Gastrocnemius medialis (tissue), 4 donors: ENCODE measurements around the gene SMARCD1. TPM values are rescaled to one million over a fixed set of nuclear protein-coding genes. Genes with fewer than 3 reads are reported as not detected.

Experiments used
- ATAC-seq, 2 donors: fragments of 150-250 bp; one replicate each; pipeline ENCODE4 v1.9.1; 2016
- DNase-seq, 2 donors: peaks; one replicate each; pipeline ENCODE4 v3.0.0-alpha.2; 2019
- H3K27ac ChIP-seq, 4 donors: fragments of 200-600 bp; sonication (generic); 1 replicate in 1 of 4; 2 replicates in 3 of 4; pipeline ENCODE4 v1.5.1; 2016 to 2018; ENCODE audit warnings: mild to moderate bottlenecking in 2 of 4, moderate library complexity in 1 of 4
- H3K27me3 ChIP-seq, 3 donors: fragments of 200-600 bp; sonication (generic) in 2 of 3; 1 replicate in 1 of 3; 2 replicates in 2 of 3; pipeline versions ENCODE4 v1.5.1 to v1.6.0; 2016 to 2019; ENCODE audit warnings: mild to moderate bottlenecking in 1 of 3, moderate library complexity in 1 of 3
- H3K36me3 ChIP-seq, 2 donors: fragments of 200-600 bp; sonication (generic) in 1 of 2; one replicate each; pipeline ENCODE4 v1.5.1; 2017 to 2018
- H3K4me1 ChIP-seq, 2 donors: fragments of 200-600 bp; sonication (generic) in 1 of 2; one replicate each; pipeline ENCODE4 v1.5.1; 2016 to 2017; ENCODE audit warnings: mild to moderate bottlenecking in 2 of 2
- H3K4me3 ChIP-seq, 4 donors: fragments of 200-600 bp; sonication (generic) in 3 of 4; 1 replicate in 1 of 4; 2 replicates in 3 of 4; pipeline ENCODE4 v1.5.1; 2016 to 2019; ENCODE audit warnings: mild to moderate bottlenecking in 2 of 4
- H3K9me3 ChIP-seq, 3 donors: fragments of 200-600 bp; sonication (generic) in 2 of 3; 1 replicate in 1 of 3; 2 replicates in 2 of 3; pipeline ENCODE4 v1.5.1; 2016 to 2019
- POLR2A ChIP-seq, 2 donors: fragments of 450-650 bp; IDR thresholded peaks; one replicate each; pipeline ENCODE4 v1.6.1; 2017; ENCODE audit warnings: antibody characterized with exemption in 2 of 2, mild to moderate bottlenecking in 2 of 2, moderate library complexity in 2 of 2
- in situ Hi-C, 4 donors: fragments of 200-750 bp; cut with MboI; loops; one replicate each; pipeline versions ENCODE4 v1.15.0 to v1.8.0; 2017; ENCODE audit warnings: low sequenced_read_pairs in 4 of 4
- intact Hi-C: fragments of 100-400 bp; cut with DNase I; formaldehyde crosslinking; loops from one replicate; pipeline ENCODE4 v1.15.1; 2023; ENCODE audit warnings: low total_unique reads
- total RNA-seq, 4 donors: library from RNA; depleted of rRNA; stranded (reverse); fragments of >200 nt; gene quantifications; one replicate each; pipeline versions ENCODE4 v1.1.0 to v1.2.3, GENCODE V29; 2016
- TF ChIP-seq, protein P1 (sequence below), 5 experiments: fragments of 450-650 bp in 3 of 5; fragments of 200-600 bp in 2 of 5; sonication (generic) in 2 of 5; IDR thresholded peaks in 4 of 5; conservative IDR thresholded peaks in 1 of 5; 1 replicate in 4 of 5; 2 replicates in 1 of 5; pipeline ENCODE4 v1.5.1; 2016 to 2019; ENCODE audit warnings: antibody characterized with exemption in 5 of 5, mild to moderate bottlenecking in 3 of 5, moderate library complexity in 3 of 5

SMARCD1 gene
- total RNA-seq, 4 donors from 2014 or later = 16.9 to 27.3 (median 20.1) TPM

DNA sequence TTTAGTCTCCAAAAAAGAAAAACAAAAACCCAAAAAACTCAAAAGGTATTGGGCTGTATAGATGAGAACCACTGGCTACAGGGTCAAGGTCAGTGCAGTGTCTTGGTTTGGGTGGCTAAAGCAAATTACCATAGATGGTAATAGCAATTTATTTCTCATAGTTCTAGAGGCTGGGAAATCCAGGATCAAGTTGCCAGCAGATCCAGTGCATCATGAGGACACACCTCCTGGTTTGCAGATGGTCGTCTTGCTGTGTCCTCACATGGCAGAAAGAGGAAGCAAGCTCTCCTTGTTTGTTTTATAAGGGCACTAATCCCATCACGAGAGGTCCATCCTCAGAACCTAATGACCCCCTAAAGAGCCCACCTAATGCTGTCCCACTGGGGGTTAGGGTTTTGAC is 38.1 kb downstream of the SMARCD1 start:
- H3K9me3 ChIP-seq = no peaks in the 10 kb centered on the region
- H3K27me3 ChIP-seq = no peaks in the 10 kb centered on the region
- no peak overlapping the region for H3K4me3 ChIP-seq
- in situ Hi-C loops (no loop called here), intact Hi-C loops (no loop called here)
- TF ChIP-seq, protein P1, sequence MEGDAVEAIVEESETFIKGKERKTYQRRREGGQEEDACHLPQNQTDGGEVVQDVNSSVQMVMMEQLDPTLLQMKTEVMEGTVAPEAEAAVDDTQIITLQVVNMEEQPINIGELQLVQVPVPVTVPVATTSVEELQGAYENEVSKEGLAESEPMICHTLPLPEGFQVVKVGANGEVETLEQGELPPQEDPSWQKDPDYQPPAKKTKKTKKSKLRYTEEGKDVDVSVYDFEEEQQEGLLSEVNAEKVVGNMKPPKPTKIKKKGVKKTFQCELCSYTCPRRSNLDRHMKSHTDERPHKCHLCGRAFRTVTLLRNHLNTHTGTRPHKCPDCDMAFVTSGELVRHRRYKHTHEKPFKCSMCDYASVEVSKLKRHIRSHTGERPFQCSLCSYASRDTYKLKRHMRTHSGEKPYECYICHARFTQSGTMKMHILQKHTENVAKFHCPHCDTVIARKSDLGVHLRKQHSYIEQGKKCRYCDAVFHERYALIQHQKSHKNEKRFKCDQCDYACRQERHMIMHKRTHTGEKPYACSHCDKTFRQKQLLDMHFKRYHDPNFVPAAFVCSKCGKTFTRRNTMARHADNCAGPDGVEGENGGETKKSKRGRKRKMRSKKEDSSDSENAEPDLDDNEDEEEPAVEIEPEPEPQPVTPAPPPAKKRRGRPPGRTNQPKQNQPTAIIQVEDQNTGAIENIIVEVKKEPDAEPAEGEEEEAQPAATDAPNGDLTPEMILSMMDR (IDR thresholded peaks at IDR 0.05 in 4 of 5, conservative IDR thresholded peaks at IDR 0.05 in 1 of 5) = no peak
- TF ChIP-seq POLR2A (IDR thresholded peaks at IDR 0.05) = no peak
- ATAC-seq (no peak), DNase-seq (no peak)
- peaks cover 0 to 2% of the 10 kb centered on the region in 2 donors for H3K4me1 ChIP-seq
- H3K36me3 ChIP-seq = peaks cover 0 to 41% of the 10 kb centered on the region in 2 donors
- H3K27ac ChIP-seq = no peak overlapping the region

DNA sequence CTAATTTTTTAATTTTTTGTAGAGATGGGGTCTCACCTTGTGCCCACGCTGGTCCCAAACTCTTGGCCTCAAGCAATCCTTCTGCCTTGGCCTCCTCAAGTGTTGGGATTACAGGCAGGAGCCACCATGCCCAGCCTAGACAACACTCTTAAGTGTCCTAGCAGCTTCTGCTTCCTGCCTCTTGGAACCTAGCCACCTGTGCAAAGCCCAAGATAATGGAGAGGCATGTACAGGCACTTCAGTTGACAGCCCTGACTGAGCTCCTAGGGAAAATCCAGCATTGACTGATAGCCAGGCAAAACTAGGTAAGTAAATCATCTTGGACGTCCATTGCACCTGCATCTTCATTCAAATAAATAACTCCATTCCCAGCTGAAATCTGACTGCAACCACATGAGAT is 42.4 kb downstream of the SMARCD1 start:
- DNase-seq (no peak), ATAC-seq (no peak)
- in situ Hi-C loops (no loop called here), intact Hi-C loops (loop anchor here (5.0 kb wide), 1 partner anchor 40 kb away; the partner anchor contains the start of gene CERS5)
- no peaks in the 10 kb centered on the region for H3K27me3 ChIP-seq
- H3K27ac ChIP-seq = no peak overlapping the region
- H3K9me3 ChIP-seq = no peaks in the 10 kb centered on the region
- no peak overlapping the region for H3K4me3 ChIP-seq
- TF ChIP-seq, protein P1 (IDR thresholded peaks at IDR 0.05 in 4 of 5, conservative IDR thresholded peaks at IDR 0.05 in 1 of 5) = no peak
- TF ChIP-seq POLR2A (IDR thresholded peaks at IDR 0.05) = no peak
- H3K36me3 ChIP-seq = peaks cover 3 to 59% of the 10 kb centered on the region in 2 donors
- no peaks in the 10 kb centered on the region for H3K4me1 ChIP-seq

DNA sequence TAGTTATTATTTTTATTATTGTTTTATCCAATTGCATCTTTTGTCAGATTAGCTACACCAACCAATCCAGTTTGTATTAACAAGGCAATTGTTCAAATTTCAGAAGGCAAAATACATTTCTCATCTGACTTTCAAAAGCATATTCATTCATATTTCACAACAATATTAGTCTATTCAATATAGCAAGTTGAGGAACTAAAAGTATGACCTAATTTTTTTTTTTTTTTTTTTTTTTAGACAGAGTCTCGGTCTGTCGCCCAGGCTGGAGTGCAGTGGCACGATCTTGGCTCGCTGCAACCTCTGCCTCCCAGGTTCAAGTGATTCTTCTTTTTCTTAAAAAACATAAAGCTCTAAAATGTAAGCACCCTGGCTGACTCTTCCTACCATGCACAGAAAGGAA is 44.1 kb downstream of the SMARCD1 start:
- intact Hi-C loops (loop anchor here (5.0 kb wide), 1 partner anchor 38 kb away; the partner anchor contains the start of gene CERS5), in situ Hi-C loops (no loop called here)
- no peaks in the 10 kb centered on the region for H3K9me3 ChIP-seq
- peaks cover 3 to 63% of the 10 kb centered on the region in 2 donors for H3K36me3 ChIP-seq
- H3K27me3 ChIP-seq = no peaks in the 10 kb centered on the region
- H3K27ac ChIP-seq = no peak overlapping the region
- no peak for ATAC-seq
- H3K4me1 ChIP-seq = no peaks in the 10 kb centered on the region
- no peak for TF ChIP-seq POLR2A (IDR thresholded peaks at IDR 0.05)
- TF ChIP-seq, protein P1 (IDR thresholded peaks at IDR 0.05 in 4 of 5, conservative IDR thresholded peaks at IDR 0.05 in 1 of 5) = no peak
- DNase-seq = no peak
- H3K4me3 ChIP-seq = no peak overlapping the region

DNA sequence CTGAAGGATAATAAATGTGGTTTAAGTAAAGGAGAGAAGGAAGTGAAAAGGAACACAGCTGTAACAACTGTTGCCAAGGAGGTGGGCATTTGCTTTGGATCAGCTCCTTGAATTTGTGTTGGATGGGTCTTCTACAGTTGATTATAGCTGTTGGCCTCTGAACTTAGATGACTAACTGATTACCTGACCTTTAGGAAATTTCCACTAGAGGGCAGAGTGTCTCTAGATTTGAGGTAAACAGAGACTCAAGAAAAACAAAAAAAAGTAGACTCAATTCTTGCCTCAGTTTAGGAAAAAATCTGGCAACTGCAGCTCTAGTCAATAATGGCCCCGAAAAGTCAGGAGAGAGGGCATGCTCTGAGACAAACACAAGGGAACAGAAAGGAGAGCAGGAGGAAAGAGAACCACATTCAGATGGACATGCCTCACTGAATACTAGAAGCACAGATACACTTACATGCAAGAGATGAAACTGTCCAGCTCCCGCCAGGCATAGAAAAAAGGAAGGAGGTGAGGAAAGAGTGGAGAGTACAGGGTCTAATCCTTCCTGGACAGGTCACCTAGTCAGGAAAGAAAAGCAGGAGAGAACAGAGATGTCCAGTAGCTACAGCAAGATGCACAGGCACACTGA is 47.5 kb downstream of the SMARCD1 start:
- Histone ChIP-seq H3K36me3 (peaks cover 3 to 75% of the 10 kb centered on the region in 2 donors), H3K9me3 (no peaks in the 10 kb centered on the region)

More for the DNA sequence above, 47.5 kb downstream of the SMARCD1 start:
- Histone ChIP-seq H3K27me3 (no peaks in the 10 kb centered on the region), H3K27ac (peak overlapping the region in 1 of 4 donors; percentile 19), H3K4me1 (no peaks in the 10 kb centered on the region), H3K4me3 (no peak overlapping the region)
- ATAC-seq (peak in 1 of 2 donors; percentile 45), DNase-seq (no peak)
- TF ChIP-seq POLR2A (IDR thresholded peaks at IDR 0.05) = no peak
- TF ChIP-seq, protein P1 (IDR thresholded peaks at IDR 0.05 in 4 of 5, conservative IDR thresholded peaks at IDR 0.05 in 1 of 5) = peak in 3 of 5 experiments; percentile 40 to 60 (median 41)
- intact Hi-C loops = no loop called here
- in situ Hi-C loops = no loop called here
